ENCODE measurements around the gene CLMN.

DNA sequence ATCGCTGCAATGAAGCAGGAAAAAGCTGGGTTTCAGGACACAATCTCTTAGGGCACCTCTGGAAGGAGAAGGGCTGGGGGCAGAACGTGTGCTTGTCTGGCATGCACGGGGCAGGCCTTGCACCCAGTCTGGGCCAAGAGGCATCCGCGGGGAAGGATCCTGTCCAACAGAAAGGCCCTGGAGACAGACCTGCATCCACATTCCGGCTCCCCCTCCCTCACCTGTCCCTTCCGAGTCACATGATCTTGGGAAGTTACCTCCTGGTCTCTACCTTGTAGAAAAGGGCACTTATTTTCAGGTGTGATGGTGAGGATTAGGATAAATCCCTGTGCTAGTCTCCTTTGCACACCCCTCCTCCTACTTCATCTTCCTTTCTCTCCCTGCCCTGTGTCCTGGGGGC, 25.4 kb downstream of the CLMN start:
- TF ChIP-seq POLR2AphosphoS5 (IDR thresholded peaks at IDR 0.05; ENCODE audit: borderline replicate concordance, low read depth, low read length) (no peak), EZH2 (IDR thresholded peaks at IDR 0.05) (no peak), FOXP2 (optimal IDR thresholded peaks at IDR 0.05; ENCODE audit: control extremely low read depth, extremely low read length, insufficient read depth) (no peak)
